SU-DHL-6 (cell line): ENCODE data around the gene KRT82.

Source experiments
- H2AFZ ChIP-seq: fragments of 200-600 bp; sonication (generic); 2 replicates; pipeline ENCODE4 v1.6.1; 2014; ENCODE audit warnings: low read depth, mild to moderate bottlenecking, moderate library complexity, mixed read lengths, antibody characterized with exemption, low read length; ENCODE audit not compliant: severe bottlenecking
- H3F3A ChIP-seq: fragments of 200-600 bp; shearing (Covaris generic); 2 replicates; pipeline ENCODE4 v1.6.0; 2016; ENCODE audit warnings: antibody characterized with exemption, mild to moderate bottlenecking; ENCODE audit not compliant: insufficient read depth
- H3K27ac ChIP-seq: fragments of 200-600 bp; sonication (generic); 2 replicates; pipeline ENCODE4 v1.5.1; 2016; ENCODE audit warnings: low read depth, mild to moderate bottlenecking, low read length, moderate library complexity, mixed read lengths
- H3K27me3 ChIP-seq: fragments of 200-600 bp; sonication (generic), shearing (Covaris generic); 2 replicates; pipeline ENCODE4 v1.6.0; 2014; ENCODE audit warnings: mild to moderate bottlenecking, low read length
- H3K36me3 ChIP-seq: fragments of 200-600 bp; sonication (generic); 2 replicates; pipeline ENCODE4 v1.6.1; 2014; ENCODE audit warnings: mild to moderate bottlenecking, low read length, mixed read lengths
- H3K4me2 ChIP-seq: fragments of 300-600, 200-600 bp; shearing (Covaris generic), sonication (generic); 2 replicates; pipeline ENCODE4 v1.6.0; 2014; ENCODE audit warnings: low read length, low read depth, mild to moderate bottlenecking; ENCODE audit not compliant: poor library complexity, severe bottlenecking
- H3K4me3 ChIP-seq: fragments of 200-600 bp; sonication (generic); 2 replicates; pipeline ENCODE4 v1.5.1; 2014; ENCODE audit warnings: antibody characterized with exemption, low read length, mild to moderate bottlenecking, mixed read lengths; ENCODE audit not compliant: insufficient read depth, poor library complexity, severe bottlenecking
- H3K79me2 ChIP-seq: fragments of 200-600 bp; sonication (generic); 2 replicates; pipeline ENCODE4 v1.6.1; 2014; ENCODE audit warnings: mild to moderate bottlenecking, low read length, moderate library complexity; ENCODE audit not compliant: insufficient read depth
- H3K9ac ChIP-seq: fragments of 200-600 bp; sonication (generic); 2 replicates; pipeline ENCODE4 v1.7.0; 2014; ENCODE audit warnings: mild to moderate bottlenecking, low read length
- H3K9me2 ChIP-seq: fragments of 200-600 bp; sonication (generic); replicated peaks from 2 replicates; pipeline ENCODE4 v1.6.1; 2014; ENCODE audit warnings: low read length; ENCODE audit not compliant: insufficient read depth
- H3K9me3 ChIP-seq: fragments of 200-600 bp; sonication (generic); 2 replicates; pipeline ENCODE4 v1.6.1; 2014; ENCODE audit warnings: low read length, mixed read lengths; ENCODE audit not compliant: insufficient read depth
- H4K20me1 ChIP-seq: fragments of 200-600 bp; sonication (generic); 2 replicates; pipeline ENCODE4 v1.6.1; 2014; ENCODE audit warnings: low read depth, mild to moderate bottlenecking, antibody characterized with exemption, low read length, moderate library complexity, mixed read lengths
- CTCF ChIP-seq: fragments of 200-600 bp; sonication (generic); IDR thresholded peaks from one replicate; pipeline ENCODE4 v1.5.1; 2017; ENCODE audit warnings: antibody characterized with exemption, mild to moderate bottlenecking, low read length, moderate library complexity; ENCODE audit not compliant: insufficient read depth, poor library complexity, severe bottlenecking
- EZH2phosphoT487 ChIP-seq: fragments of 200-600 bp; sonication (generic), shearing (Covaris generic); conservative IDR thresholded peaks from 2 replicates; pipeline ENCODE4 v1.6.1; 2018; ENCODE audit warnings: mild to moderate bottlenecking, antibody characterized with exemption, low read length, moderate library complexity, mixed read lengths

KRT82 gene

GRCh38 chr12:52423035-52423434 is 16.9 kb upstream of the KRT82 start:
- Histone ChIP-seq H3K27ac (no peak overlapping the region), H2AFZ (no peak overlapping the region), H3F3A (no peaks in the 10 kb centered on the region), H3K9ac (no peak overlapping the region), H3K9me2 (no peaks in the 10 kb centered on the region), H3K4me3 (no peak overlapping the region), H3K27me3 (no peaks in the 10 kb centered on the region), H3K36me3 (no peaks in the 10 kb centered on the region), H3K4me2 (no peak overlapping the region), H4K20me1 (no peaks in the 10 kb centered on the region), H3K9me3 (no peaks in the 10 kb centered on the region), H3K79me2 (no peaks in the 10 kb centered on the region)
- no peak for TF ChIP-seq CTCF
- TF ChIP-seq EZH2phosphoT487 = no peak

- TF ChIP-seq EZH2phosphoT487 = no peak
- TF ChIP-seq CTCF = no peak
- Histone ChIP-seq H3F3A (no peaks in the 10 kb centered on the region), H3K4me3 (no peak overlapping the region), H3K36me3 (no peaks in the 10 kb centered on the region), H3K9me2 (no peaks in the 10 kb centered on the region), H3K27me3 (no peaks in the 10 kb centered on the region), H4K20me1 (no peaks in the 10 kb centered on the region), H3K27ac (no peak overlapping the region), H3K9ac (no peak overlapping the region), H2AFZ (no peak overlapping the region), H3K9me3 (no peaks in the 10 kb centered on the region), H3K4me2 (no peak overlapping the region), H3K79me2 (no peaks in the 10 kb centered on the region)
Observed at GRCh38 chr12:52419656-52420055, 13.5 kb upstream of the KRT82 start.

GRCh38 chr12:52418576-52419110 is 12.5 kb upstream of the KRT82 start:
- no peak overlapping the region for H2AFZ ChIP-seq
- H3K27ac ChIP-seq = no peak overlapping the region
- H3K79me2 ChIP-seq = no peaks in the 10 kb centered on the region
- H3K9me2 ChIP-seq = no peaks in the 10 kb centered on the region
- H3K9ac ChIP-seq = no peak overlapping the region
- no peaks in the 10 kb centered on the region for H3K27me3 ChIP-seq
- TF ChIP-seq CTCF (no peak), EZH2phosphoT487 (no peak)
- H3K4me3 ChIP-seq = no peak overlapping the region
- no peaks in the 10 kb centered on the region for H3K36me3 ChIP-seq
- no peaks in the 10 kb centered on the region for H3K9me3 ChIP-seq
- no peaks in the 10 kb centered on the region for H3F3A ChIP-seq
- no peak overlapping the region for H3K4me2 ChIP-seq
- no peaks in the 10 kb centered on the region for H4K20me1 ChIP-seq

- TF ChIP-seq EZH2phosphoT487 = no peak
- TF ChIP-seq CTCF = no peak
- Histone ChIP-seq H3K4me2 (no peak overlapping the region), H3K79me2 (no peaks in the 10 kb centered on the region), H4K20me1 (no peaks in the 10 kb centered on the region), H3K4me3 (no peak overlapping the region), H2AFZ (no peak overlapping the region), H3K36me3 (no peaks in the 10 kb centered on the region), H3K9me3 (no peaks in the 10 kb centered on the region), H3K27me3 (no peaks in the 10 kb centered on the region), H3K27ac (no peak overlapping the region), H3K9me2 (no peaks in the 10 kb centered on the region), H3F3A (no peaks in the 10 kb centered on the region), H3K9ac (no peak overlapping the region)
Observed at GRCh38 chr12:52417740-52418139, 11.6 kb upstream of the KRT82 start.
